Activated CD8-positive, alpha-beta memory T cell treated with anti-CD3 and anti-CD28 coated beads, Interleukin-2, amount 50 U/mL, for 48 hours (primary cell): ENCODE results near the gene TRIM29.
A peak's percentile ranks its signal among the peaks of the same experiment; 100 is the strongest.
"Not testable (repeated sequence)": the region's sequence is repeated elsewhere in the genome, so short reads cannot be mapped to it uniquely, and the experiment has no call there.

ENCODE experiments used
- DNase-seq: peaks from one replicate; pipeline ENCODE4 v3.0.0-alpha.2; 2020

The TRIM29 gene, protein sequence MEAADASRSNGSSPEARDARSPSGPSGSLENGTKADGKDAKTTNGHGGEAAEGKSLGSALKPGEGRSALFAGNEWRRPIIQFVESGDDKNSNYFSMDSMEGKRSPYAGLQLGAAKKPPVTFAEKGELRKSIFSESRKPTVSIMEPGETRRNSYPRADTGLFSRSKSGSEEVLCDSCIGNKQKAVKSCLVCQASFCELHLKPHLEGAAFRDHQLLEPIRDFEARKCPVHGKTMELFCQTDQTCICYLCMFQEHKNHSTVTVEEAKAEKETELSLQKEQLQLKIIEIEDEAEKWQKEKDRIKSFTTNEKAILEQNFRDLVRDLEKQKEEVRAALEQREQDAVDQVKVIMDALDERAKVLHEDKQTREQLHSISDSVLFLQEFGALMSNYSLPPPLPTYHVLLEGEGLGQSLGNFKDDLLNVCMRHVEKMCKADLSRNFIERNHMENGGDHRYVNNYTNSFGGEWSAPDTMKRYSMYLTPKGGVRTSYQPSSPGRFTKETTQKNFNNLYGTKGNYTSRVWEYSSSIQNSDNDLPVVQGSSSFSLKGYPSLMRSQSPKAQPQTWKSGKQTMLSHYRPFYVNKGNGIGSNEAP

DNA sequence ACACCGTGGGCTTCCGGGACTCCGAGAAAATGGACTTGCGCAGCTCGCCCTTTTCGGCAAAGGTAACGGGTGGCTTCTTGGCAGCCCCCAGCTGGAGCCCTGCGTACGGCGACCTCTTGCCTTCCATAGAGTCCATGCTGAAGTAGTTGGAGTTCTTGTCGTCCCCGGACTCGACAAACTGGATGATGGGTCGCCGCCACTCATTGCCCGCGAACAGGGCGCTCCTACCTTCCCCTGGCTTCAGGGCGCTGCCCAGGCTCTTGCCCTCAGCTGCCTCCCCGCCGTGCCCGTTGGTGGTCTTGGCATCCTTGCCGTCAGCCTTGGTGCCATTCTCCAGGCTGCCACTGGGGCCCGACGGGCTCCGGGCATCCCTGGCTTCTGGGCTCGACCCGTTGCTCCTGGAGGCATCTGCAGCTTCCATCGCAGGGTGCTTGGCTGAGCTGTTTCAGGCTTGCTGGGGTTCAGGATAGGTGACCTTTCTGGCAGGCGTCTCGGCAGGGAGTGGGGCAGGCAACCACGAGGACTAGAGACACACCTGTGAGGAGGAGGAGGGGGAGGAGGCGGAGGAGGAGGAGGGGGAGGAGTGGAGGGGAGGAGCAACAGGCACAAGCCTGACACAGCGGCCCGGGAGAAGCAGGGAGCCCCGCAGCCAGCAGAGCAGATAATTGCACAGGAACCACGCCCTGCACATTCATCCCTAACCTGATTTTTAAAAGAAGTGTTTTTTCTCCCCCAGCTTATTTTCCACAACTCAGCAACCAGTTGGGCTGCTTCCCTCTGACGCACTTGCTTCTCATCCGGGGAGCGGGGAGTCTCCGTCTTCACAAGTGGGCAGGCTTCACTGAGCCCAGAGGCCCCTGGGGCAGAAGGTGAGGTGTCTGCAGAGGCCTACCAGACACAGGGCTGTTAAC lies at the start of gene TRIM29:
Gene TRIM29 (minus strand): TSS at position 503 of the 911 bp plus-strand sequence. CDS start 82 bp downstream, at position 421.
- DNase-seq: peak; percentile 26

DNA sequence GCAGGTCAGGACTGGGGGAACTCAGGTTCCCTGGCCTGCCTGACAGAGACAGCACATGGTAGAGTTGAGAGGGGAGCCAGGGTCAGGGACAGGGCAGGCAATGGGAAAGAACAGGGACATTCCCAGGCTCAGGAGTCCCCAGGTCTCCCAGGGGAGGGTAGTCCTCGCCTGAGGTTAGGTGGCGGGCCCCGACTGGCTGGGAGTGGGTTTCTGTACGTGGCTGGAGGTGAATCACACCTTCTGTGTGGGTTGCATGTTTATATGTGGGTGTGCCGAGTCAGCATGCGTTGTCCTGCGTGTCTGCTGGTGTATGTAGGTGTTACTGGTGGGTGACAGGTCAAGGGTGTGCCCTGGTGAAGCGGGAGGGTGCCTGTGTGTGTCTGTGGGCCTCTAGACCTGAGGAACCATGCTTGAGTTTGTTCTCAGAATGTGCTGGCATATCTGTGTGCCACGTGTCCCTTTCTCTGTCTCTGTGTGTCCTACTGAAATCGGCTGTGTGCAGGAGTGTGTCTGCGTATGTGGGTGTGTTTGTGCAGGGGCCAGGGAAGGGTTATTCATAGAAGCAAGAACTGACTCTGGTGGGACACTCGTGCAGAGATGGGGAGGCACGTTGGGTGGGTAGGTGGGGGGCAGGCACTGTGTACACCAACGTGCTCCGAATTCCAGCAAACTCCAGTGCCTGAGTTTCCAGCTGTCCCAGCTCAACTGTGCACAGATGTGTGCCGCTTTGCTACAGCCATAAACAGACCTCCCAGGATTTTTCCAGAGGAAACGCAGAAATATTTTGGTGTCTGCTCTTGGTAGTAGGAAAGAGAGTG lies 49.1 kb upstream of the TRIM29 start:
- peak; percentile 55 for DNase-seq

DNA sequence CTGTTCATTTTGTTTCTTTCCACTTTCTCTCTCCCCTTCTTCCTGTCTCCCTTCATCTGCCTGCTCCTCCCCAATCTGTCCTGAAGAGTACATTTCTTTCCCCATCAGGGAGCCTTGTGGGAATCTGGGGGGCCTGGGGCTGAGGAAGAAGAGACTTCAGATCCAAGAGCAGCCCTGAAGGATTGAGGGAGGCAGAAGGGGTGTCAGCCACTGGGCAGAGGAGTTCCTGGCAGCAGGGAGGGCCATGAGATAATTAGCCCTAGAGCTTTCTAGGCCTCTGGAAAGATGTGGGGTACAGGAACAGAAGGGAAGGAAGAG lies 48.5 kb upstream of the TRIM29 start:
- no peak for DNase-seq

DNA sequence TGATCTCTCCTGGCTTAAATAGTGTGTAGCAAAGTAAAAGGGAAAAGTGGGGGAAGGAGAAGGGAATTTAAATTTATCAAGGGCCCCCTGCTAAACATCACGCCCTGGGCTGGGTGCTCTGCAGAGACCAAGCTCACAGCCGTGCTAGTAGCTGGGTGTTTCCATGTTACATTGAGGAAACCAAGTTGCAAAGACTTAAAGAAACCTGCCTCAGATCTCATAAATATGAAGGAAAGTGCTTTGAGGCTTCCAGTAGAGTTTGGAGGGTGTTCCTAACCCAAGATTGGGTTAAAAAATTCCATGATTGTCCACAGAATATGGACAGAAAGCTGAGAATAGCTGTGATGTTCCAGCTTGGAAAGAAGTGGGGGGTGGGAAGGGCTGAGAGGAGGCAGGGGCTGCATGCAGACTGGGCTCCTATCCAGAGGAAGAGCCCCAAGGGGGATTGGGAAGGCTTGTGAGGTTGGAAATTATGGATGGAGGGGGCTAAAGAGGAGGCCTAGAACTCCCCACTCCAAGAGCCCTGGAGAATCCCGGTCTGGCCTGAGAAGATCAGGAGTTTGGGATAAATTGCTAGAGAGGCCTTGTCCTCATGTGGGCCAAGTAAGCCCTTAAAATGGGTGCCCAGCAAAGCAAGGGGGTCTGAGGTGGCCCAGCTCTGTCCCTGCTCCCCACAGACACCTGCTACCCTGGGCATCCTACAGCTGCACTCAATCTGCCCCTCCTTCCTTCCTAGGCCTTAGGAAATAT lies 48.0 kb upstream of the TRIM29 start:
- DNase-seq: peak; percentile 34

DNA sequence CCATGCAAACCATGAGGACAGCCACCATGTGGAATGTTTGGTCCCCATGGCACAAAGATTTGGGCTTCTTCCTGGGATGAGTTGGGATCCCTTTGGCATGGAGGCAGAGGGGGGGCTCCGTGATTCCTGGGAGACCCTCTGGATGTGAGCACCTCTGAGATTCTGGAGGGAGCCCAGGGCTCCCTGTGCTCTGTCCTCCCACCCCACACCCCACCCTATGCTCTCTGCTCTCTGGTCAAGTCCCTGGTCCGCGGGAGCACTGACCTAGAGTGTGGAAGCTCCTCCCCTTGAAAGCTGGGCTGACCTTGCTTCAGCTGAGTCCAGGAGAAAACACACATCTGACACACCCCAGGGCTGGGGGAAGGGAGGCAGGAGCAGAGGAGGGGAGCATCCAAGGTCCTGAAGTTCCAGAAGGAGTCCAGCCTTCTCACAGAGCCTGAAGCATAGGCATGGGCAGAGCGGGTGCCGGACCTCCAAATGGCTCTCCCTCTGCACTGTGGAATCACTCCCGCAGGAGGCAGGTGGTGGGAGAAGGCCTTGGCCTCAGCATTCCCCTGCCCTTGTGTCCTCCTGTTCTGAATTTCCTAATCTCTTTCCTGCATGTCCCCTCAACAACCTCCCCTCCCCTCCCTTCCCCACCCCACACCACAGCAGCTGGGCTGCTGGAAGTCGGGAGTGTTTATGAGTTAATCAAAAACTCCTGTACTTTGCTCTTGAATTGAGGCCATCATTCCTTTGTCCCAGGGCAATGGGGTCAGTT lies 47.2 kb upstream of the TRIM29 start:
- DNase-seq: peak; percentile 29

DNA sequence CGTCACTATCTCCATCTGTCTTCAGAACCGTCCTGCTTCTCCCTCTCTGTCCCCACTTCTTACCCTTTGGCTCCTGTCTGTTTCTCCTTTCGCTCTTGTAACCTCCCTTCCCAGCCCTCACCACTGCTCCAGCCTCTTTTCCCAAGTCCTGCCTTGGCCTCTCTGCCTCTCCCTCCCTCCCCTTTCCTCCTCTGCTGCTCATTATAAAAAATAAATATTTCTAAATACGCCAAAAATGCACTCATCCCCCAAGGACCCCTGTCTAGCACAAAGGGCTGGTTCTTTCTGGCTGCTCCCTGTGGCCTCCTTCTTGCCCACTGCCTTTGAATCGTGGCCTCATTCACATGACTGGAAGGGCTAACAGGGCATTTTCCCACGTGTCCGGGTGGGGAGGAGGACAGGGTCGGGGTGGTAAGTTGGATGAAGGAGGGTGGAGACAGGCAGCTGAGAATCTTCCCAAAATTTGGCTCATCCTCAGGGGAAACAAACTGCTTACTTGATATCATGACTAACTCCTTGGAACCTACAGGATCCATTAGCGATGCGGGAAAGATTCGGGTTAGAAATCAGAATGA lies 46.5 kb upstream of the TRIM29 start:
- no peak for DNase-seq

DNA sequence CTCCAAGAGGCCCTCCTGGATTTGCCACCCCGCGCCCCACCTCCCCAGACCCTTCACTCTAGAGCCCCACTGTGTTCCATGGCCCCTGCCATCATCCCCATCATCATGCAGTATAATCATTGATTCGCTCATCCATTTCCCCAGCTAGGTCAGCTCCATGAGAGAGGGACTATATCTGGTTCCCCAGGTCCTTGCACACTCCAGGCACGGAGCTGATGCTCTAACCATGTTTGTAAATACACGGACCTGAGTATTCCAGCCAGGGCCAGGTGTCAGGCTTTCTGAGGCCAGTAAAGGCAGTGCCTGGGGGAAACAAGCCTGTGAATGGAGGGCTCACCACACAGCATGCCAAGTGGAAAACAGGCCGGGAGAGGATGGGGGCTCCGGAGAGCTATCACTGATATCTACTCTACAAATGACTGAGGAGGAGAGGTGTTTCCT lies 45.8 kb upstream of the TRIM29 start:
- peak; percentile 26 for DNase-seq

DNA sequence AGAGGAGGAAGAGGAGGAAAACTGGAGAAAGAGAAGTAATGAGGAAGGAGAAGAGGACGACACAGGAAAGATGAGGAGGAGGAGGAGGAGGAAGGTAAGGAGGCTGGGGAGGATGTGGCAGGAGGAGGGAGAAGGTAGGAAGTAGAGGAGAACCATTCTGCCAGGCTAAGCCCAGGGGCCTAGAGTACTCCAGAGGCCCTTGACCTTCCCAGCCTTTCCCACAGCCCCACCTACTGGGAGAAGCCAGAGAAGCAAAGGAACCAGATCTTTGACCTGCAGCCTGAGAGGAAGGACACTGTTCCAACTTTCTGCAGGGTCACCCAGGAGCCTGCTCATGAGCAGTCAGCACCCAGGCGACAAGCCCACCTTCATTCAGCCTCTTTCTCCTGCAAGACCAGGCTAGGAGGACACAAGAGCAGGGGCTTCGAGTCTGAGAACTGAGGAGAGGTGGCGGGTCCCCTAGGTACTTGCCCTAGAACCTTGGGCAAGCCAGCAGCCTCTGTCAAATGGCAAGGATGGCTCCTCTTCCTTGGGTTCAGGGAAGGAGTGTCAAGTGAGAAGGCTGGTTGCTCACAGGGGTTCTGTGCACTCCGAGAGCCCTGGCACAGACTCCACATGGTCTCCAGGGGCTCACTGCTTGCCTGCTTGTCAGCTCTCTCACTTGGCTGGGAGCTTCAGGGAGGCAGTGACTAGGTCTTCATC lies 45.0 kb upstream of the TRIM29 start:
- DNase-seq: peak; percentile 45

DNA sequence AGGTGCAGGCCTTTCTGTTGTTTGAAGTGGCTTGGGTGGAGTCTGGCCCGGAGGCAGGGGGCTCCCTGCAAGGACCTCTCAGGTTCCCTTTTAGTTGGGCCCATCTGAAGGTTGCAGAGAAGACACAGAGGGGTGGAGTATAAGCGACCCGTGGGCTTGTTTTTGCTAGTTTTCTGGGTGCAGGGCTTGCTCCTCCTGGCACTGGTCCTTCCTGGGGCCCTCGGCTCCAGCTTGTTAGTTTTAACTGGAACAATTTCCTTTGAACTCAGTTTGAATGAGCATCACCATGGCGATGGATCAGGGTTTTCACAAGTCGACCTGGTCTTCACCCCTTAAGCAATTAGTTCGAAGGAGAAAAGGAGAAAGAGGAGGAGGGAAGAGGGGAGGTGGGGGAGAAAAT lies 44.5 kb upstream of the TRIM29 start:
- DNase-seq: peak; percentile 28

DNA sequence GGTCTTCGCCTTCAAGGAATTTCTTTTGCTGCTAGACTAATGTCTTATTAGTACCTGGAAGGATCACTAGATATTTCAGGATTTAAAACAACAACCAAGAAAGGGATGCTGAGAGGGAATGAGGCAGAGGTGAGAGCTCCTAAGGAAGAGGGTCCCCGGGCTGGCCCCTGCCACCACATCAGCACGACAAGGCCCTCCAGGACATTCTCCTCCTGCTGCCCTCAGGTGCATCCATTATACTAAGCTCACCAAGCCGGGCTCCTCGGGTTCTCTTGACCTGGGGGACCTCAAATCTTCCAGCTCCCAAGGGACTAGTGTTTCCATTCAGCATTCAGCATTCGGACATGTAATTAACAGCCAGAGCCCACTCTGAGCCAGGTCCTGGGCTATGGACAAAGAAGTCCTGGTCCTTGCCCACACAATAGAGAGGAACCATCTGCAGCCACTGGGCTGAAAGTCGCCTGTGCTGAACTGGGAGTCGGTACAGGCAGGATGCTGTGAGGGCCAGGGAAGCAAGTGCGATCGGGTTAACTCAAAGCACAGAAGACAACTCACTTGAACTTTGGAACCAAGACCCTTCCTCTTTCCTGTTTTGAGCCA lies 43.6 kb upstream of the TRIM29 start:
- DNase-seq: peak; percentile 30

DNA sequence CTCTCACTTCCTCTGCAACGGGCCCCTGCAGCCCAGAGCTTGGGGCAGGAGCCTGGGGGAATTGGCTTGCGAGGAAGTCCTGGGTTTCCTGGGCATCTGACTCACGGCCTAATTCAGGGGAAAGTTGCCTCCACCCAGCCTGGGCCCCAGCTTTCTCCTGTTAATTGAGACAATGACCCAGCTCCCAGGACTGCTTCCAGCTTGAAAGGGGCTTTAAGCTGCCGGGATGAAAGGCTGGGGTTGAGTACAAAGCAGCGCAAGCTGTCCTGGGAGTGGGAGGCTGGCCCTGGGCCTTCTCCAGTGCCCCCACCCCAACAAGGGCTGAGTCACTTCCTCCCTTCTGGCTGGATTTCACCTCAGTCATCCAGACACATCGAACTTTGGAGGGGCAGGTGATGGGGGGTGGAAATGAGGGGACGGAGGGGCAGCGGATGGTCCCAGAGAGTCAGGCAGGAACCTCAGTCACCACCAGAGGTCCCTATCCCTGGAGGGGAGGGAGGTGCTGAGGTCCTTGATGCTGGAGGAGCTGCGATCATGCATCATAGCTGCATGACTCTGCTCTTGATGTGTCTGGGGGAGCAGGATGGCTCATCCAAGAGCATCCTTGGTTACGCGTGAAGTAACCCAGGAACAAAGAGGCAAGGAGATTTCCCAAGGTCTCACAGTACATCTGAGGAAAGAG lies 42.8 kb upstream of the TRIM29 start:
- DNase-seq: peak; percentile 35

DNA sequence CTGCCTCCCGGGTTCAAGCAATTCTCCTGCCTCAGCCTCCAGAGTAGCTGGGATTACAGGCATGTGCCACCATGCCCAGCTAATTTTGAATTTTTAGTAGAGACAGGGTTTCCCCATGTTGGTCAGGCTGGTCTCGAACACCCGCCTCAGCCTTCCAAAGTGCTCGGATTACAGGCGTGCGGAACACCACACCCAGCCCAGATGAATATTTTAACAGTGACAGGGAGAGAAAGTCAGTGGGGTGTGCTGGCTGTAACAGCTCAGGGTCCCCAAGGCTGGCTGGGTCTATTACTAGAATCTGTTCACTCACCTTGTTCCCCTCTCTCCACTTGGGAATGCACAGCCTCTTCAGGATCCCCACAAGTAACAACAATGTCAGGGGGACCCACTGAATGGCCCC lies 42.1 kb upstream of the TRIM29 start:
- DNase-seq: not testable (repeated sequence)

DNA sequence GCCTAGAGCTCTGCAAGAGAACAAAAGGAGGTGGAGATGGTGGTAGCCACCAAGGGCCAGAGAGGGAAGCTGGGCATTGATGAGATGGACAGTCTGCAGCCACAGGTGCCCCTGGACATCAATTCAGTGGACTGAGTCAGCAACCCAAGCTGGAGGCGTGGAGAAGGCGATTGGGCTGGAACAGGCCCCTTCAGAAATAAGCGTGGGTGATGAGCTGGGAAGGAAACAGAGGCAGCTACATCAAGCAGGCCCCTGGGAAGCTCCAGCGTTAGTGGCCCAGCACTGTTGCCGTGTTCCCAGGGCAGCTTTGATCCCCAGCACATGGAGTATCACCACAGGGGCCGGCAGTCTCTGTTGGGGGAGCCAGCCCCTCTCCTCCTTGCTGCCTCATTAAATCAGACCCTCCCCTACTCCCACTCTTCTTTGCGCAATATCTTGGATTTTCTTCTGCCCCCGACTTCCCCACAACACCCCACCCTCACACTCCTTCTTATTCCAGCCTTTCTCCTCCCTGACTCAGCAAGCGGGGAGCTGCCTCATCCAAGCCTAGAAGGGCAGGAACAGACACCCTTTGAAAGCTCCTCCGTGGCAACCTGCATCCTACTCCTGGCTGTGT lies 41.3 kb upstream of the TRIM29 start:
- DNase-seq: no peak

DNA sequence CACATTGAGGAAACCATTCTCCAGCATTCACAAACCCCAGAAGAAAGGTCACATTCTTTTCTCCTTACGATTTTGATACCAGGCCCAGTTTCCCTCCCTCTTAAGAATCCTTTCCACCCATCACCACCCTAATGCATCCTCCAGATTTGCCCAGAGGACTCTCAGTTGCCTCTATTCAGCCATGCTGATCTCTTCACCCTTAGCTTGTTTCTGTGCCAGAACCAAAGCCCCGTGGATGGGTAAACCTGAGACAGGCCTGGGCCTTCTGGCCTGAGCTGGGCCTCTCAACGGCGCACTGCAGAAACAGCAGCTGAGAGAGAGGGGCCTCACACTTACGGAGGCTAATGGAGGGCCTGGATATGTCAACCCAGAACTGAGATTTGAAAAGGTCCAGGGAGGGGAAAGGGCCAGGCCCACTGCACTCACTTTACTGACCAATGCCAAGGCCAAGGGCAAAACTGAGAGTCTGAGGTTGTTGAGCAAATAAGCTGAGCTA lies 40.7 kb upstream of the TRIM29 start:
- DNase-seq: no peak

DNA sequence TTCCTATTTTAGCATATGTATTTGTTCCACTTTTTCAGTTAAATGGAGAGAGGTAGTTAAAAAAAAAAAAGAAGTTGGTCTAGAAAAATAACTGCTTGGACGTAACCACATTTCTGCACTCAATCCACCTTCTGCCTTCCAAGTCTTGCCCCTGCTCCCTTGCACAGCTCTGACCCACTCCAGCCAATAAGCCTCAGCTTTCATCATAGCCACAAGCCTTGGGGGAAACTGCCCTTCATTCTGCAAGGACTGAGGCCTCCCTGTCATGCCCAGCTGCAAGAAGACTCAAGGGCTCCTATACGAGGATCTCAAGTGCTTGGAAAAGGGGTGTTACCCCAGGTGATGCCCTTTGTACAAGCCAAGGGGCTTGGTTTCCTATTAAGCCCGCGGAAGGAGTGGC lies 37.0 kb upstream of the TRIM29 start:
- DNase-seq: no peak

DNA sequence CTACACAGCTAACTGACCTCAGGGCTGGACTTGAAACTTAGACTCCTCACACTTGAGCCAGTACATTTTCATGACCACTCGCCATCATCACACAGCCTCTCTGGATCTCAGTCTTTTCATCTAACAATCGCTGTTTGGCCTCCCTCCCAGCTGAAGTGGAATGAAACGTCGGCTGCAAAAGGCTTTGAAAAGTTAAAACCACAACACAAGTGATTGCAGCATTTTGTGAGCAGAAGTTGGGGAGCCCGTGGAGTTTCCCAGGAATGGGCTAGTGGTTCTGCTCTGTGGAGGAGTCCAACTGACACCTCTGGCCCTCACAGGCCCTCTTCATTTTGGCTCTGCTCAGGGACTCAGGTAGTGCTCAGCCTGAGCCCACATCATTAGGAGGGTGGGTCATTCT lies 35.9 kb upstream of the TRIM29 start:
- DNase-seq: no peak

DNA sequence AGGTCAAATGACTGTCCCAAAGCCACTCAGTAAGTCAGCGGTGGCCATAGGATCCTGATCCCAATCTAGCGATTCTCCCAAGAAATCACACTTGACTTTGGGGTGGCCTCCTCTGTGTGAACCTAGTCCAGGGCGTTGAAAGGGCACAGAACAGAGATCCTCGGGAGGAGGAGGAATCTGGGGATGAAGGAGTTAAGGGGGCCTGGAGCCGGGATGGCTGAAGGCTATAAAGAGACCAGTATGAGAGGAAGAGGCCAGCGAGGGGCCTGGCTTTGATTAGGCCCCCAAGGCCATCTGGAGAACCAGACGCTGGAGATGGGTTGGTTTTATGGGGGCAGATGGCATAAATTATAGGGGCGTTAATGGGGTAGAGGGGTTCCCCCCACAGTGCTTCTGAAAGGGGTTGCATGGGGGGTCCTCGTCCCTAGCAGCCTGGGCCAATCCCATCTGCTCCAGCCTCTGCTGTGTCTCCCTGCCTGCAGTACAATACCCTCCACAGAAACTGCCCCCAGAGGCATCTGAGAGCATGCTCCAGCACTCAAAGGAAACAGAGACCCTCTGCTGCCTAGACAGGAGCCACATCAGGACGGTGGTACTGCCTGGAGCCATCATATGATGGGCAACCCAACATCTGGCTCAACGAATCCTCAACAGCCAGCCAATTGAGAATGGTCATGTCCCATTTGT lies 35.2 kb upstream of the TRIM29 start:
- DNase-seq: no peak
